HepG2 (cell line): ENCODE data around the gene TSSK3. TPM values are rescaled to one million over a fixed set of nuclear protein-coding genes. Genes with fewer than 3 reads are reported as not detected.

Source experiments
- ATAC-seq: fragments of 200-7000 bp; cut with Tn5 transposase; 3 replicates; pipeline ENCODE4 v1.9.1; 2020; ENCODE audit warnings: mild to moderate bottlenecking, moderate library complexity
- BruUV-seq: library from RNA; stranded (reverse); fragments of 400-500 nt; replicated peaks from 2 replicates; lab custom pipeline; 2021; lab: Mats Ljungman, UMichigan
- CTCF ChIA-PET: fragments of 300-600 bp; formaldehyde crosslinking; extraction: SDS; loops from one replicate; lab custom pipeline; 2021; ENCODE audit warnings: low total read pairs, inconsistent platforms, low intra/inter-chr PET ratio; lab: Yijun Ruan, JAX
- POLR2A ChIA-PET: fragments of 350-600 bp; sonication (Branson Sonifier 250); formaldehyde crosslinking; loops from one replicate; lab custom pipeline; 2020; ENCODE audit warnings: antibody characterized with exemption, inconsistent platforms; lab: Yijun Ruan, JAX
- DNase-seq: peaks from one replicate; pipeline ENCODE4 v3.0.0-alpha.2; 2015; ENCODE audit warnings: low spot score
- FAIRE-seq: peaks from 3 replicates; lab custom pipeline; 2011; peaks lifted over from hg19 to GRCh38; lab: Jason Lieb, UNC
- H2AFZ ChIP-seq: one replicate; pipeline ENCODE4 v1.6.1; 2011; ENCODE audit warnings: low read length, inconsistent platforms
- H3K27ac ChIP-seq: fragments of 300-600 bp; 3 replicates; pipeline ENCODE4 v1.8.0; 2011; ENCODE audit warnings: mixed run types, mild to moderate bottlenecking, mixed read lengths, low read length, inconsistent platforms; ENCODE audit not compliant: insufficient read depth; ENCODE audit errors: extremely low read length
- H3K27me3 ChIP-seq, 2 experiments: fragments of 200-600 bp in 1 of 2; 2 replicates in 1 of 2; 3 replicates in 1 of 2; pipeline versions ENCODE4 v1.6.0 to v1.8.0; 2011; ENCODE audit warnings: low read length in 2 of 2, mild to moderate bottlenecking in 2 of 2, moderate library complexity in 2 of 2, inconsistent platforms in 1 of 2; ENCODE audit not compliant: insufficient read depth in 2 of 2, control insufficient read depth in 1 of 2
- H3K36me3 ChIP-seq, 2 experiments: fragments of 200-600 bp in 1 of 2; replicated peaks in 1 of 2; 2 replicates in 1 of 2; 3 replicates in 1 of 2; pipeline versions ENCODE4 v1.5.1 to v1.8.0; 2011; ENCODE audit warnings: low read length in 2 of 2, inconsistent platforms in 1 of 2; ENCODE audit not compliant: insufficient read depth in 2 of 2, control insufficient read depth in 1 of 2
- H3K4me1 ChIP-seq: 2 replicates; pipeline ENCODE4 v1.5.1; 2012; ENCODE audit warnings: low read length, inconsistent platforms; ENCODE audit not compliant: insufficient read depth
- H3K4me2 ChIP-seq: 2 replicates; pipeline ENCODE4 v1.6.0; 2011; ENCODE audit warnings: low read depth, low read length, inconsistent platforms
- H3K4me3 ChIP-seq, 3 experiments: fragments of 200-600 bp in 1 of 3; sonication (generic), shearing (Covaris generic) in 1 of 3; replicated peaks in 1 of 3; 2 replicates each; pipeline ENCODE4 v1.5.1; 2011 to 2016; ENCODE audit warnings: low read length in 3 of 3, inconsistent platforms in 2 of 3, low read depth in 2 of 3, mild to moderate bottlenecking in 2 of 3, control low read depth in 1 of 3, mixed read lengths in 1 of 3; ENCODE audit not compliant: insufficient read depth in 1 of 3
- H3K79me2 ChIP-seq: one replicate; pipeline ENCODE4 v1.6.1; 2011; ENCODE audit warnings: low read length, inconsistent platforms; ENCODE audit not compliant: insufficient read depth
- H3K9ac ChIP-seq: 2 replicates; pipeline ENCODE4 v1.6.0; 2011; ENCODE audit warnings: mild to moderate bottlenecking, low read depth, low read length, inconsistent platforms; ENCODE audit not compliant: insufficient read depth
- H3K9me3 ChIP-seq: 2 replicates; pipeline ENCODE4 v1.5.1; 2012; ENCODE audit warnings: mild to moderate bottlenecking, low read length
- H4K20me1 ChIP-seq: 2 replicates; pipeline ENCODE4 v1.6.0; 2011; ENCODE audit warnings: inconsistent platforms, mild to moderate bottlenecking, low read length, moderate library complexity; ENCODE audit not compliant: insufficient read depth
- NFATC3 ChIP-seq: sonication (generic); formaldehyde crosslinking; IDR thresholded peaks from 2 replicates; pipeline ENCODE4 v1.5.1; 2020; ENCODE audit warnings: mild to moderate bottlenecking, missing genetic modification reagents
- RBM39 ChIP-seq: fragments of 200-400 bp; formaldehyde crosslinking; IDR thresholded peaks from one replicate; pipeline ENCODE4 v1.6.1; 2018; ENCODE audit warnings: antibody characterized with exemption, mild to moderate bottlenecking, low read depth, low read length; ENCODE audit not compliant: poor library complexity, severe bottlenecking
- STAT6 ChIP-seq: sonication (generic); formaldehyde crosslinking; IDR thresholded peaks from 2 replicates; pipeline ENCODE4 v1.4.0; 2020; ENCODE audit warnings: missing genetic modification reagents, mild to moderate bottlenecking, borderline replicate concordance
- ZBTB7B ChIP-seq: sonication (generic); formaldehyde crosslinking; IDR thresholded peaks from 2 replicates; pipeline ENCODE4 v1.4.0; 2020; ENCODE audit warnings: missing genetic modification reagents
- ZNF414 ChIP-seq: sonication (generic); formaldehyde crosslinking; IDR thresholded peaks from 2 replicates; pipeline ENCODE4 v1.5.0; 2020; ENCODE audit warnings: missing genetic modification reagents
- ZNF644 ChIP-seq: IDR thresholded peaks from 2 replicates; pipeline ENCODE4 v1.6.1; 2016; ENCODE audit warnings: low read depth
- ZNF788 ChIP-seq: sonication (generic); formaldehyde crosslinking; IDR thresholded peaks from 2 replicates; pipeline ENCODE4 v1.5.0; 2020; ENCODE audit warnings: mild to moderate bottlenecking, missing genetic modification reagents, borderline replicate concordance
- ZNF879 ChIP-seq: sonication (generic); formaldehyde crosslinking; IDR thresholded peaks from 2 replicates; pipeline ENCODE4 v1.8.1; 2023; ENCODE audit warnings: missing genetic modification reagents
- WGBS: methylation state at CpG from one replicate; pipeline ENCODE4 v1.1.6; 2017; ENCODE audit warnings: low lambda C conversion rate; 5-methylcytosine and 5-hydroxymethylcytosine counted together
- in situ Hi-C: cut with HindIII; loops from 2 replicates; pipeline ENCODE4 v1.10.0; 2017; ENCODE audit warnings: low pct_unique_long_range_greater_than_20kb; ENCODE audit not compliant: extremely low pct_ligation_motif_present
- intact Hi-C: fragments of 100-400 bp; cut with micrococcal nuclease; formaldehyde crosslinking; loops from one replicate; pipeline ENCODE4 v1.10.0; 2022; ENCODE audit not compliant: unreplicated experiment
- polyA plus RNA-seq, 8 experiments: library from polyadenylated mRNA; depleted of rRNA in 3 of 8; stranded (reverse) in 7 of 8; unstranded in 1 of 8; fragments of >200 nt; fragmentation: Illumina TruSeq in 4 of 8; extraction: Trizol in 4 of 8; gene quantifications; 2 replicates each; pipeline versions ENCODE4 v1.2.1 to v1.2.3, GENCODE V29; 2011 to 2016; ENCODE audit warnings: low read depth in 4 of 8, missing spikeins in 1 of 8, mixed read lengths in 1 of 8; ENCODE audit not compliant: insufficient read depth in 1 of 8
- total RNA-seq, 5 experiments: library from RNA; depleted of rRNA; stranded (reverse); fragments of >200 nt; fragmentation: Illumina TruSeq; extraction: Trizol; gene quantifications; 2 replicates each; pipeline ENCODE4 v1.2.3, GENCODE V29; 2016; ENCODE audit warnings: low read depth in 1 of 5

TSSK3 gene
- total and polyA plus RNA-seq, 2 of the 13 experiments (the other 11 are each of a cell fraction or from before 2014, with no cell fraction given) = 1.0 to 1.1 TPM

GRCh38 chr1:32336963-32337675 lies 25.2 kb upstream of the TSSK3 start:
- ChIA-PET CTCF (no interaction called here), POLR2A (interaction anchor here (0.9 to 5.8 kb wide), 13 partner anchors 12 to 157 kb away, joined by 3 to 222 read pairs (median 7); partner anchors contain the start of genes BSDC1, FAM167B, IQCC and LCK)
- 31% methylated on average over 3 of the region's 8 CpGs for WGBS
- peak overlapping the region; percentile 93 for H3K4me2 ChIP-seq
- no peaks in the 10 kb centered on the region for H3K9me3 ChIP-seq
- intact Hi-C loops = loop anchor here (2.0 to 10.0 kb wide), 2 partner anchors 14 to 58 kb away; partner anchors contain the start of gene BSDC1
- in situ Hi-C loops = no loop called here
- no peak for FAIRE-seq
- peak overlapping the region in 1 of 3 experiments; percentile 84; a peak in 4 of 6 replicates for H3K4me3 ChIP-seq
- peaks cover 14% of the 10 kb centered on the region for H3K79me2 ChIP-seq
- TF ChIP-seq ZNF644 (CRISPR knock-in tag) (no peak), ZNF414 (CRISPR knock-in tag) (0 out of 2 replicates have a peak, but pooled peaks have one; percentile 10), ZNF788 (peak; percentile 1; the same call in 1 of the 2 replicates), ZNF879 (no peak), STAT6 (CRISPR knock-in tag) (no peak), ZBTB7B (CRISPR knock-in tag) (no peak), NFATC3 (0 out of 2 replicates have a peak, but pooled peaks have one; percentile 9), RBM39 (peak; percentile 5)
- TF ChIP-seq, all 625 proteins: peak for 4
- no peak for DNase-seq
- Histone ChIP-seq H3K36me3 (peaks cover 9 to 23% of the 10 kb centered on the region in 2 experiments), H3K4me1 (peaks cover 65% of the 10 kb centered on the region), H3K27ac (no peak overlapping the region), H3K27me3 (peaks cover 0 to 4% of the 10 kb centered on the region in 2 experiments; a peak in 2 of 5 replicates), H2AFZ (no peak overlapping the region), H3K9ac (no peak overlapping the region), H4K20me1 (peaks cover 14% of the 10 kb centered on the region)
- ATAC-seq = no peak
- no TSS peak for BruUV-seq
